Measurements from ENCODE around the gene ZNF585A.
"Not testable (repeated sequence)": the region's sequence is repeated elsewhere in the genome, so short reads cannot be mapped to it uniquely, and the experiment has no call there.

ZNF585A gene

GRCh38 chr19:37172368-37173366 lies at the start of gene ZNF585A:
Gene ZNF585A (minus strand): TSS chr19:37172695. CDS start chr19:37169910, 2,785 bp downstream.
- in situ Hi-C loops (cut with MboI; ENCODE audit: low sequenced_read_pairs), result no loop called here

GRCh38 chr19:37221136-37221535 lies 48.6 kb upstream of the ZNF585A start:
- in situ Hi-C loops (cut with MboI; ENCODE audit: low sequenced_read_pairs), result no loop called here

- in situ Hi-C loops (cut with MboI; ENCODE audit: low sequenced_read_pairs), result no loop called here
These were observed 47.9 kb upstream of the ZNF585A start for GRCh38 chr19:37220383-37220782.

GRCh38 chr19:37218592-37218935 lies 46.1 kb upstream of the ZNF585A start:
- in situ Hi-C loops (cut with MboI; ENCODE audit: low sequenced_read_pairs), result no loop called here

DNA sequence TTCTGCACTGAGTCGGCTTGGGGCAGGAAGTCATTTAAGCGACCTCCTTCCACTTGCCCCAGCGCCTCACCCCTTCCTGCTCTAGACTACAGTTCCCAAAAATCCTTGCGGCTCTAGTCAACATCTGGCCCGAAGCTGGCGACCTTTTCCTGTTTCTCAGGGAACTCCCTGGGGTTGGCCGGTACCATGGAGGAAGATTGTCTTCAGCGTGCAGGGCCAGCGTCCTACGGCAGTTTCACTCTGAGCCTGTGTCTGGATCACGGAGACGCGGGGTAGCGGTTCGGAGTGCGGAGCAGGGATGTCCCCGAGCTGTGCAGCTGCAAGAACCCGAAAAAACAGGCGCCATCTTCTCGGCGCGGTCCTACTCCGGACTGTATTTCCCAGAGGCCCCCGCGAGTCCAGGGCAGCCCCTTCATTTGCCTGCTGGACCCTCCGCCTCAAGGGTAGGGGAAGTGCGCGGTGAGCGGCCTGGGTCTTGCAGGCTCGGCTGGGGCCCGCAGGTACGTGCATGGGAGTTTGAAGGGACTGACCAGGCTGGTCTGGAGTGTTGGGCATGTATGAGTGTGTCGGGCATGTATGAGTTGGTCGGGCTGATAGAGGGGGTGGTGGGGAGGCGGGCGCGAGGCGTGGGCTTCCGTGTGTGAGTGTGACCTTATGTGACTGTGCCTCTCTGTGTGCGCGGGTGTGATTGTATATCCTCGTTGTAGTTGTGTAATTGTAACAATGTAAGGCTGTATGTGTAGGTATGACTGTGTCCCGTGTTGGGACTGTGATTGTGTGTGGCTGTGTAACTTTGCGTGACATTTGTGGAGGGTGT lies 45.5 kb upstream of the ZNF585A start, which contains the start of gene ZNF383:
ZNF383 (plus strand) TSS at position 440 of the 817 bp plus-strand sequence. CDS start 12,240 bp downstream, outside the sequence.
- in situ Hi-C loops (cut with MboI; ENCODE audit: low sequenced_read_pairs), result no loop called here

- in situ Hi-C loops (cut with MboI; ENCODE audit: low sequenced_read_pairs), result no loop called here
These were observed 44.9 kb upstream of the ZNF585A start for GRCh38 chr19:37217480-37217774.

DNA sequence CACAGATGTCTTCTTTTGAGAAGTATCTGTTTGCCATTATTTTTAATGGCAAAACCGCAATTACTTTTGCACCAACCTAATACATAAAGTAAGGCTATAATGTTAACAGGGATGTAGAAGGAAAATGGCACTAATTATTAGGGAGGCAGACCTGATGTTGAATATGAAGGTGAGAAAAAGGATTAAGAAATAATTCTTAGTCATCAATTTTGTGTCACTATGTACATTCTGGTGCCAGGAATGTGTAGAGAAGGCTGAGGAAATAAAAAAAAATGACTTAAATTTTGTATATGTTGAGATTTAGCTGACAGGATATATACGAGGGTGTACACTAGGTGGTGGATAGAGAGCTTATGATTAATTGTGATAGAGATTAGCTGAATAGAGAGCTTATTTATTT lies 25.3 kb upstream of the ZNF585A start:
- in situ Hi-C loops (cut with MboI; ENCODE audit: low sequenced_read_pairs), result no loop called here

- in situ Hi-C loops (cut with MboI; ENCODE audit: low sequenced_read_pairs), result not testable (repeated sequence)
These were observed 24.6 kb upstream of the ZNF585A start for GRCh38 chr19:37197115-37197514.

DNA sequence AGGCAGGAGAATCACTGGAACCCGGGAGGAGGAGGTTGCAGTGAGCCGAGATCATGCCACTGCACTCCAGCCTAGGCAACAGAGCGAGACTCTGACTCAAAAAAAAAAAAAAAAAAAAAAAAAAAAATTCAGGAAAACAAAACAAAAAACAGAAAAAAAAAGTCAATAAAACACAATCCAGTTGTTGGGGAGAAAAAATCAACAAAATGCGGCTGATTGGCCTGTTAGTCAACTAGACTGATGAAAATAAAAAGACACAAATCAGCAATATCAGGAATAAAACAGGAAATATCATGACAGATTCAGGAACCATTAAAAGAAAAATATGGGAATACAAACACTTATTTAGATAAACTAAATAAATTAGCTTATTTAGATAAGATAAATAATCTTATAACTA lies 22.8 kb upstream of the ZNF585A start:
- in situ Hi-C loops (cut with MboI; ENCODE audit: low sequenced_read_pairs), result not testable (repeated sequence)

DNA sequence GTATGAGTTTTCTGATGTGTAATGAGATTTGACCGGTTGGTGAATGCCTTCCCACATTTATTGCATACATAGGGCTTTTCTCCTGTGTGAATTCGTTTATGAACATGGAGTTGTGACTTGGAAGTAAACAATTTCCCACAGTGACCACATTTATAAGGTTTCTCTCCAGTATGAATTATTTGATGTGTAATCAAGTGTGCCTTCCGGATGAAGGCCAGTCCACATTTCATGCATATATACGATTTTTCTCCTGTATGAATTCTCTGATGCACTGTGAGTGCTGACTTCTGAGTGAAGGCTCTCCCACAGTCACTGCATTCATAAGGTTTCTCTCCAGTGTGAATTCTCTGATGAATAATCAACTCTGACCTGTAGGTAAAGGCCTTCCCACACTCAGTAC lies 13.6 kb upstream of the ZNF585A start:
- in situ Hi-C loops (cut with MboI; ENCODE audit: low sequenced_read_pairs), result not testable (repeated sequence)

- in situ Hi-C loops (cut with MboI; ENCODE audit: low sequenced_read_pairs), result no loop called here
These were observed 6.9 kb downstream of the ZNF585A start for GRCh38 chr19:37165635-37166034.

- in situ Hi-C loops (cut with MboI; ENCODE audit: low sequenced_read_pairs), result no loop called here
These were observed 12.3 kb downstream of the ZNF585A start for GRCh38 chr19:37160153-37160552.

DNA sequence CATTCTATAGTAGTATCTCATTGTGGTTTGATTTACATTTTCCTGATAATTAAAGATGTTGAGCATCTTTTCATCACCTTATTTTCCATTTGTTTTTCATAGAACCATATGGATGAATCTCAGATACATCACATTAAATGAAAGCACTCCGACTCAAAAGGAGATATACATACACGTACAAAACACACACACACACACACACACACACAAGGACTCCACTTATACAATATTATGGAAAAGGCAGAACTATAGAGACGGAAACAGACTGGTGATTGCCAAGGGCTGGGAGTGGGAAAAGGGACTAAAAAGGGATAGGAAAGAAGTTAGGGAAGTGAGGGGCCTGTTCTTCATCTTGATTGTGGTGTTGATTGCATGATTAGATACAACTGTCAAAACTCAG lies 24.3 kb downstream of the ZNF585A start:
- in situ Hi-C loops (cut with MboI; ENCODE audit: low sequenced_read_pairs), result no loop called here

DNA sequence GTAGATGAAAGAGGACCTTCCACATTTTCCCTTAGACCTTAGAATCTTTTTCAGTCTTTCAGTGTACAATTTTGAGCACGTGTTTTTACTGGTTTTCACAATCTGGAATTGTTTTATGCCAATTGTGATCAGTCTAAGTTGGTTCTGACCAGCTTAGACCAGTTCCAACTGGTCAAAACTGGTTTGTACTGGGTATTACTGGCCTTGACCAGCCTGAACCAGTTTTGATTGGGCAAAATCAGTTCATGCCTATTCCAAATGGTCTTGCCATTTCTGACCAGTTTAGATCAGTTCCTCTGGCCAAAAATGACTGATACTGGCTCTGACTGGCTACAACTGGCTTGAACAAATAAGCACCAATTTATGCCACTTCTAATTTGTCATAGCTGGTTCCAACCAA lies 36.4 kb downstream of the ZNF585A start:
- in situ Hi-C loops (cut with MboI; ENCODE audit: low sequenced_read_pairs), result no loop called here

DNA sequence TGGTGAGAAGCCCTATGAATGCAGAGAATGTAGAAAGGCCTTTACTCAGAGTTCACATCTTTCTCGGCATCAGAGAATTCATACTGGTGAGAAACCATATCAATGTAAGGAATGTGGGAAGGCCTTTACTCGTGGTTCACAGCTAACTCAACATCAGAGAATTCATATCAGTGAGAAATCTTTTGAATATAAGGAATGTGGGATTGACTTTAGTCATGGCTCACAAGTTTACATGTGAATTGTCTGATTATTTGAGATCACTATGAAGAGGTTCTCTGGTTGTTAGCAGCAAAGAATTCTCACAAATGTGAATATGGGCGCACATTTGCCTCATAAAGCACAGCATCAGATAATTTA lies 43.7 kb downstream of the ZNF585A start:
- in situ Hi-C loops (cut with MboI; ENCODE audit: low sequenced_read_pairs), result no loop called here

GRCh38 chr19:37127999-37128820 lies 44.3 kb downstream of the ZNF585A start:
- in situ Hi-C loops (cut with MboI; ENCODE audit: low sequenced_read_pairs), result no loop called here

GRCh38 chr19:37122093-37122492 lies 50.4 kb downstream of the ZNF585A start:
- in situ Hi-C loops (cut with MboI; ENCODE audit: low sequenced_read_pairs), result not testable (repeated sequence)

GRCh38 chr19:37114001-37114400 lies 58.5 kb downstream of the ZNF585A start:
- in situ Hi-C loops (cut with MboI; ENCODE audit: low sequenced_read_pairs), result no loop called here

DNA sequence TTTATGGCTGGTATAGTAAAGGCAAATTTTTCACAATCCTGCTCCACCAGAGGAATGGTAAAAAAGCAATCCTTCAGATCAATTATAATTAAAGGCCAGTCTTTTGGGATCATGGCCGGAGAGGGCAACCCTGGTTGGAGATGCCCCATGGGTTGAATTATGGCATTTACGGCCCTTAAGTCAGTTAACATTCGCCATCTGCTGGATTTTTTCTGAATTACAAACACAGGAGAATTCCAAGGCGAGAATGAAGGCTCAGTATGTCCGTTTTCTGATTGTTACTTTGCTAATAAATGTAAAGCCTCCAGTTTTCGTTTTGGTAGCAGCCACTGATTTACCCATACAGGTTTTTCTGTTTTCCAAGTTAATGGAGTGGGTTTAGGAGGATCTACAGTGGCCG lies 60.7 kb downstream of the ZNF585A start:
- in situ Hi-C loops (cut with MboI; ENCODE audit: low sequenced_read_pairs), result not testable (repeated sequence)

DNA sequence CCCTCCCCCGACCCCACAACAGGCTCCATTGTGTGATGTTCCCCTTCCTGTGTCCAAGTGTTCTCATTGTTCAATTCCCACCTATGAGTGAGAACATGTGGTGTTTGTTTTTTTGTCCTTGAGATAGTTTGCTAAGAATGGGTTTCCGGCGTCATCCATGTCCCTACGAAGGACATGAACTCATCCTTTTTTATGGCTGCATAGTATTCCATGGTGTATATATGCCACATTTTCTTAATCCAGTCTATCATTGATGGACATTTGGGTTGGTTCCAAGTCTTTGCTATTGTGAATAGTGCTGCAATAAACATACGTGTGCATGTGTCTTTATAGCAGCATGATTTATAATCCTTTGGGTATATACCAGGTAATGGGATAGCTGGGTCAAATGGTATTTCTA lies 68.4 kb downstream of the ZNF585A start:
- in situ Hi-C loops (cut with MboI; ENCODE audit: low sequenced_read_pairs), result not testable (repeated sequence)

GRCh38 chr19:37098570-37098969 lies 73.9 kb downstream of the ZNF585A start:
- in situ Hi-C loops (cut with MboI; ENCODE audit: low sequenced_read_pairs), result no loop called here

Data from HL-60/S4 treated with phorbol 12-myristate 13-acetate at 8.2 ng/mL for 4 days and 3 days (cell line).